Left renal cortex interstitium (tissue), 4 donors: ENCODE measurements around the gene STX11. TPM values are rescaled to one million over a fixed set of nuclear protein-coding genes. Genes with fewer than 3 reads are reported as not detected.
"Not testable (repeated sequence)": the region's sequence is repeated elsewhere in the genome, so short reads cannot be mapped to it uniquely, and the experiment has no call there.

Experiments used
- DNase-seq, 4 donors: peaks; one replicate each; pipeline ENCODE4 v3.0.0-alpha.2; 2013; ENCODE audit warnings: low read depth in 4 of 4, low spot score in 2 of 4, missing footprints in 1 of 4
- polyA plus RNA-seq, 4 donors: library from polyadenylated mRNA; unstranded; fragments of 120-200 nt; gene quantifications; one replicate each; pipeline ENCODE4 v1.2.1, GENCODE V29; 2013; ENCODE audit not compliant: insufficient read length in 4 of 4

Gene STX11
- 1 to 10 TPM in 2 of 4 donors, under 1 TPM in 2; 0.78 to 1.2 (median 0.91) TPM for polyA plus RNA-seq

- DNase-seq, result peak; percentile 19 to 40 (median 30)
Measured at GRCh38 chr6:144149894-144150709, at the start of gene STX11. Gene STX11 (plus strand): TSS chr6:144150517. CDS start chr6:144186628, 36,111 bp downstream.

GRCh38 chr6:144103026-144103563 lies 47.2 kb upstream of the STX11 start:
- no peak for DNase-seq

GRCh38 chr6:144104488-144104887 lies 45.8 kb upstream of the STX11 start:
- DNase-seq, result no peak

GRCh38 chr6:144104898-144105487 lies 45.3 kb upstream of the STX11 start:
- DNase-seq, result peak in 2 of 4 donors; percentile 49 to 71

DNA sequence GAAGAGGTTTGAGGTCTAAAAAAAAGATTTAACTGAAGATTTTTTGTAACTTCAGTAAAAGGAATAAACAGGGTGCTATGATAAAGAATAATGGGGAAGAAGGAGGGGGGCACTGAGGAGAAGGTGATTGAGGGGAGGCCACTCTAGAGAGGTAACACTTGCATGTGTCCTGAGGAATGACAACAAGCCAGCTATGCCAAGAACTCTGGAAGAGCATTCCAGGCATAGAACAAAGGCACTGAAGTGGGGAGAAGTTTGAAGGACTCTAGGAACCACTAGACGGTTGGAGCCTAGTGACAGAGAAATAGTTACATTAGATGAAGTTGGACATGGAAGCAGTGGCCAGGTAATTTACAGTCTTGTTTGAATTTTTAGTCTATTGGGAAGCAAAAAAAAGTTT lies 44.1 kb upstream of the STX11 start:
- no peak for DNase-seq

GRCh38 chr6:144110210-144110609 lies 40.1 kb upstream of the STX11 start:
- no peak for DNase-seq

DNA sequence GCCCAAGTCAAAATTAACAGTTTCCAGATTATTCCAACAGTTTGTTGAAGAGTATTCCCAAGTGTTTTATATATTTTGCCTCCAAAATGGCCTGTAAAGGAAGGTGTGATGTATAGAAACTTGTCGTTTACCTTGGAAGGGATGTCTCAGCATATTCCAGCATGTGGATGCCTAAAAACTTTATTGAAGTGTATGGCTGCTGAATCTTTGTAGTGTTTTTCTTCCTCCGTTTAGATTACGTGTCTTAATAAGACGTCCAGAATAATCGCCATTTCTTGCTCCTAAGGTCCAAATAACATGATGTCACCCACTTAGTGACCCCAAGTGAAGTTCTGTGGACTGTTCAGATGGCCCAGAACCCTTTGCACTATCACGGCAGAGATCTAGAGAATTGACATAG lies 37.0 kb upstream of the STX11 start:
- no peak for DNase-seq

DNA sequence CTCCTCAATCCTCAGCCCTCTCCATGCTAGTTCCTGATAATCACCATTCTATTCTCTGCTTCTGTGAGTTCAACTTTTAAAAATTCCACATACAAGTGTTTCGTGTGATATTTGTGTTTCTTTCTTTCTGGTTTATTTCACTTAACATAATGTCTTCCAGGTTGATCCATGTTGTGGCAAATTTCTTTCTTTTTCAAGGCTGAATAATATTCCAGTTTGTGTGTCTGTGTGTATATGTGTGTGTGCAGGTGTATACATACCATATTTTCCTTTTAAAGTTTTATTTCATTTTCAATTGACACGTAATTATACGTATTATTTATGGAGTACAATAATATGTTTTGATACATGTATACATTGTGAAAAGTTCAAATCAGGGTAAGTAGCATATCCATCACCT lies 35.1 kb upstream of the STX11 start:
- DNase-seq, result no peak

- DNase-seq, result no peak
Measured at GRCh38 chr6:144119376-144119775, 30.9 kb upstream of the STX11 start.

GRCh38 chr6:144122861-144123260 lies 27.5 kb upstream of the STX11 start:
- no peak for DNase-seq

DNA sequence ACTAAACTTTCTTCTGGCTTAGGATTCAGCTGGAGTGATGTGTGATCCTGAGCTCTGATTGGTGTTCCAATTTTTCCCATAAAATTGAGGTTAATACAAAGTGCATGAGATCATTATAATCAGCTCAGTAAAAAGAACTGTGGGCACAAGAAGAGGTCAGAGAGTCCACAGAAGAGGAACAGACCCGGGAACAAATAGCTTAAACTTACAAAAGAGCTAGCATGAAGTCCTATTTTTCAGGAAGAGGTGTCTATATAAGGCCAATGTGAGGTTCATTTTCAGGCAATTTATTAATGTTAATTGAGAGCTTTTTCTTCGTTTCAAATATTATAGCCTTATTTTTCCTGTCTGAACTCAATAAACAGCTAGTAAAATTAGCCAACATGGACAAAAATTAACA lies 26.9 kb upstream of the STX11 start:
- no peak for DNase-seq

DNA sequence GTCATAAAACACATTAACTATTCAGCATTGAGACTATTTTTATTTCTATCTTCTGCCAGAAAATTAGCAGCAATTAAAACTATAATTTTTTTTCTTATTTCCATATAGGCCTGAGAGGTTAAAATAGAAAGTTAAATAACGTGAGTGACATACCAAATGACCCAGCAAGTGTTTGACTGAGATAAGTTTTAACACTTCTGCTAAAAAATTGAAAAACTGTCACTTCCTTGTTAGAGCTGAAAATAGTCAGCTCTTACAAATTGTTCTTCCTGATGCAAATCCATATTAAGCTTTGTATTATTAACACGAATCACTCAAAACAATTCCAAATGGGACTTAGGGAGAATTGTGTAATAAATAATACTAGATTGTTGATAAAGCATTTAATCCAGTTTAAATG lies 26.5 kb upstream of the STX11 start:
- DNase-seq, result no peak

GRCh38 chr6:144127097-144127496 lies 23.2 kb upstream of the STX11 start:
- no peak for DNase-seq

- no peak for DNase-seq
Measured at GRCh38 chr6:144129469-144129868, 20.8 kb upstream of the STX11 start.

- DNase-seq, result no peak
Measured at GRCh38 chr6:144131248-144131709, 19.0 kb upstream of the STX11 start.

DNA sequence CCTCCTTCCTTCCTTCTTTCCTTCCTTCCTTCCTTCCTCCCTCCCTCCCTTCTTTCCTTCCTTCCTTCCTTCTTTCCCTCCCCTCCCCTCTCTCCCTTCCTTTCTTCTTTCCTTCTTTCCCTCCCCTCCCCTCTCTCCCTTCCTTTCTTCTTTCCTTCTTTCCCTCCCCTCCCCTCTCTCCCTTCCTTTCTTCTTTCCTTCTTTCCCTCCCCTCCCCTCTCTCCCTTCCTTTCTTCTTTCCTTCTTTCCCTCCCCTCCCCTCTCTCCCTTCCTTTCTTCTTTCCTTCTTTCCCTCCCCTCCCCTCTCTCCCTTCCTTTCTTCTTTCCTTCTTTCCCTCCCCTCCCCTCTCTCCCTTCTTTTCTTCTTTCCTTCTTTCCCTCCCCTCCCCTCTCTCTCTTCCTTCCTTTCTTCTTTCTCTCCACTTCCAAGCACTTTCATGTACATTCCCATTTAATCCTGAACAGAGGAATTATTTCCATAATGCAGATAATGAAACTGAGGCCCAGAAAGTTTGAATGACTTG lies 18.1 kb upstream of the STX11 start:
- not testable (repeated sequence) for DNase-seq

GRCh38 chr6:144133225-144133821 lies 17.0 kb upstream of the STX11 start:
- no peak for DNase-seq

DNA sequence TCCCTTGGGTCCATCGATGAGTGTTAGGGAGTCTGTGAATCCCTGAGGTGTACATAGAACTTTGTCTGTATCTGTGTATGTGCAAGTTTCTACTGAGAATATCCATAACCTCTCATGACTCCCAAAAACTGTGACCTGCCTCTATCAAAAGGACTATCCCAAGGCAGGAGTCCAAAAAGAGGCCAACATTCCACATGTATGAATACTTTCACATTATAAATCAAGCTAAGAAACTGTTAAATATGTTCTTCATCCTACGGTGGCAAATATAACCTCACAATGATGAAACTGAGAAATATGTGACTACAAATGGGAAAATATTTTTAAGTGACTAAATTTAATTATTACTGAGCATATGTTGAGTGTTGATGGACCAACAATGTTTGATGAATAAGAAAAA lies 16.1 kb upstream of the STX11 start:
- DNase-seq, result no peak

- no peak for DNase-seq
Measured at GRCh38 chr6:144134737-144135136, 15.6 kb upstream of the STX11 start.

DNA sequence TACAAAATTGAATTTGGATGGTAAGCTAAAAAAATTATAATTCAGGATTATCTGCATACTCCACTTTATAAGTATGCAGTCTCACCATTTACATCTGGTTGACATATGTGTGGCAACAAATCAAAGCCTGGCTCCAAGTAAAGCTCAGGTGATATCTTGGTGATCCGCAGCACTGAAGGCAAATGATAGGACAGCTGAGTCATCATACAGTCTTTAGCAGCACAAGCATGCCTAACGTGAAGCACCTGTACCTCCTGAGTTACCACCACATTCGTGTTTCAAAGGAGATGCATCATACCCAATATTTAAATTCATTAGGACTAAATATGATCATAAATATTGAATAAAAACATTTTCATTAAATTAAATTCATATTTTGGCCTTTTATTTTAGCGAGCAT lies 11.8 kb upstream of the STX11 start:
- no peak for DNase-seq

GRCh38 chr6:144139817-144140216 lies 10.5 kb upstream of the STX11 start:
- no peak for DNase-seq
